ENCODE data around the gene ADH1B. TPM values are rescaled to one million over a fixed set of nuclear protein-coding genes. Genes with fewer than 3 reads are reported as not detected.
"Not testable (repeated sequence)": the region's sequence is repeated elsewhere in the genome, so short reads cannot be mapped to it uniquely, and the experiment has no call there.

The ADH1B gene
- total RNA-seq, 1 experiment from 2014 or later, result not detected

DNA sequence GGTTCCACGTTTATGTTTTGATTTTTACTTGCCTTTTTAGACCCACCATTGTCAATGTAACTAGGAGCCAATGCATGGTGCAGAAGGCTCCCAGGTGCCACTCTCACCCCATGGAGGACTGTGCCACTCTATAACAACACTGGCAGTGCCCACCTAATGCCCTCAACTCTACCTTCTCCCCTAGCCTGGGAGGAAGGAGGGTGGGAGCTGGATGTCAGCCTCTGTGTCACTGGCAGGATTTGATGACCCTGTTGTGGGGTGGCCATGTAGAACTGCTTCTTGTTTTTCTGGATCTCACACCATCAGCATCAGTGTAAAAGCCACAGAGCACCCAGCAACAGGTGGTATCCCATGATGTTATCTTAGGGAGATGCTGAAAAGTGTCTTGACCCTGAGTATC lies 13.7 kb upstream of the ADH1B start:
- in situ Hi-C loops (cut with HindIII; ENCODE audit: low pct_unique_long_range_greater_than_20kb, low sequenced_read_pairs), result no loop called here
- no peak for DNase-seq (ENCODE audit: low read depth, low spot score)

DNA sequence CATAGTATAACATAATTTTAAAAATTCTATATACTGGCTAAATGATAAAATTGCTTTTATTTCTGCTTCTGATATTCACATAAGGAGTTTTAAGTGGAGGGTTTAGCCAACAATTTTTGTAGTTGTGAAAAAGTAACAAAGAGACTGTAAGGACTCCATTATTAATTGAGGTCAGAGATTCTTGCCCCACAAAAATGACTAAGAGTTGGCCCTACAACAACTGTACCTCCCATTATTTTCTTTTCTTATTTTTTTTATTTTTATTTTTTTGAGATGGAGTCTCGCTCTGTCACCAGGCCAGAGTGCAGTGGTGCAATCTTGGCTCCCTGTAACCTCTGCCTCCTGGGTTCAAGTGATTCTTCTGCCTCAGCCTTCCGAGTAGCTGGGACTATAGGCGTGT lies 9.4 kb upstream of the ADH1B start:
- DNase-seq (ENCODE audit: low read depth, low spot score), result no peak
- in situ Hi-C loops (cut with HindIII; ENCODE audit: low pct_unique_long_range_greater_than_20kb, low sequenced_read_pairs), result no loop called here

DNA sequence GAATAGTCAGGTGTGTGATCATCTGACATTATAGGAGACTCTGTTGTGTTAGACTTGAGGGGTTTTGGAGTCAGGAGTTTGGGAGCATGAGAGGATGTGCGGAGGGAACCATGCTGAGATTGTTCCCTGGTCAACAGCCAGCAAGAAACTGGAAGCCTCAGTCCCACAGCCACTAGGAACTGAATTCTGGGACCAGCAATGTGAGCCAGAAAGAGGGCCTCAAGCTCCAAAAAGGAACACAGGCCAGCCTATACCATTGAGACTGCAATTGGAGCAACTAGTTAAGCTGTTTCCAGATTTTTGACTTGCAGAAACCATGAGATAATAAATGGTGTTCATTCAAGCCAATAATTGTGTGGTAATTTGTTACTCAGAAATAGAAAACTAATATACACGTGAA lies 8.7 kb upstream of the ADH1B start:
- in situ Hi-C loops (cut with HindIII; ENCODE audit: low pct_unique_long_range_greater_than_20kb, low sequenced_read_pairs), result no loop called here

DNA sequence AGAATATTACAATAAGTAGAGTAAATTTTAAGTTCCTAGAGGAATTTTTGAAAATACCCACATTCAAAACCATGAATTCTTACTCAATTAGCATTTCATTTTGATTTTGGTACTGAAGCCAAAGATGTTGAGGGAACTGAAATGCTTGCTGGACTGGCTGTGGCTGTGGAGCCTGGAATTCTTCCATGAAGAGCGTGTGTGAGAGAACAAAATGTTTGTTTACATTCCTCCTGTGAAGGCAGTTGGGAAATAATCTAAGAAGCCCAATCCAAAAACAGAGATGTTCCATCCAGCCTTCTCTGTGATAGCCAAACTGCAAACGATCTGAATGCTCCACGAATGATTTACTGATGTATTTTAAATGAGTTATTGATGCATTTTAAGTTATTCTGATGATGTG lies 3.8 kb upstream of the ADH1B start:
- in situ Hi-C loops (cut with HindIII; ENCODE audit: low pct_unique_long_range_greater_than_20kb, low sequenced_read_pairs), result no loop called here
- DNase-seq (ENCODE audit: low read depth, low spot score), result no peak

More for the DNA sequence above, 8.7 kb upstream of the ADH1B start:
- DNase-seq (ENCODE audit: low read depth, low spot score), result no peak

DNA sequence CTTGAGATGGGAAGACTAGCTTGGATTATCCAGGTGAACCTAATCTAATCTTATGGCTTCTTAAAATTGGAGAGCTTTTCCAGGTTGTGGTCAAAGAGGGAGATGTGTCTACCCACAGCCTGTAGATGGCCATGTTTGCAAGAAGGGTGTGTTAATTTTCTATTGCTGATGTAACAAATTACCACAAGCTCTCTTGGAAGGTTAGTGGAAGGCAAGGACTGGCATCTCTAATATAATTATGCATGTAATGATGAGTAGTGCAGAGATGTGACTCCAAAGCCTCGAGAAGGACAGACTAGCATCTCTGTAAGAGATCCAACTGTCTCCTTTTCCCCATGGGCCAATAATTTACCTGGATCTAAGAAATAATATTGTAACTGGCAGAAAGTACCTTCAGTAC lies 3.2 kb upstream of the ADH1B start:
- in situ Hi-C loops (cut with HindIII; ENCODE audit: low pct_unique_long_range_greater_than_20kb, low sequenced_read_pairs), result no loop called here

DNA sequence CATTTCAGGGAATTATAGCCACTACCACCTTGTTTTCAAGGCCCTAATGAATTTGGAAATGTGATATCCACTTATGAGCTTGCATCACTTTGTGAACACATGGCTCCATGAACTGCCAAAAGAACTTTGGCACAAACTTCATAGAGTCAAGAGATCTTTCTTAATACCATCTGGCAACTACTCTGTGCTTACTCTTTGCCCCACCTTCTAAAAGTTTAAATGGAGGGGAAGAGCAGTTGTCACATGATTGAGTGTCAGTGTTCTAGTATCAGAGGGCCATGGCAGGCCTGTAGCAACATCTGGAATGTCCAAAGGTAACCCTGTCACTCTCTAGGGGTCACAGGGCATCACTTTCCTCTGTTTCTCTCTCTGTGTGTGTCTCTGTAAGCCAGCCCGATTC lies 2.6 kb upstream of the ADH1B start:
- no peak for DNase-seq (ENCODE audit: low read depth, low spot score)
- in situ Hi-C loops (cut with HindIII; ENCODE audit: low pct_unique_long_range_greater_than_20kb, low sequenced_read_pairs), result no loop called here

More for the DNA sequence above, 3.2 kb upstream of the ADH1B start:
- DNase-seq (ENCODE audit: low read depth, low spot score), result no peak

DNA sequence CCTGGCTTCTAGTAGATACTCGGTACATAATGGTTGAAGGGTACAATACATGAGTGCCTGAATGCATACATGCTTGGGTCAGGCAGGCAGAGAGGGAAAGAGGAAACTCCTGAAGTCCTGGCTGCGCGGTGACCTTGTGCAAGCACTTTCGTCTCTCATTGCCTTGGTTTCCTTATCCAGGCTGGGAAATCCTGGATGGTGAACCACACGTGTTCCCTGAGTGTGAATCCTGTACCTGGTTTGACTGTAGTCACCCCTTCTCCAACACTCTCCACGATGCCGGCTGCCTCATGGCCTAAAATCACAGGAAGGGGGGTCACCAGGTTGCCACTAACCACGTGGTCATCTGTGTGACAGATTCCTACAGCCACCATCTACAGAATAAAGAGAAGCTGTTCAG lies 3.4 kb downstream of the ADH1B start:
- DNase-seq (ENCODE audit: low read depth, low spot score); in situ Hi-C loops (cut with HindIII; ENCODE audit: low pct_unique_long_range_greater_than_20kb, low sequenced_read_pairs): not testable (repeated sequence)

DNA sequence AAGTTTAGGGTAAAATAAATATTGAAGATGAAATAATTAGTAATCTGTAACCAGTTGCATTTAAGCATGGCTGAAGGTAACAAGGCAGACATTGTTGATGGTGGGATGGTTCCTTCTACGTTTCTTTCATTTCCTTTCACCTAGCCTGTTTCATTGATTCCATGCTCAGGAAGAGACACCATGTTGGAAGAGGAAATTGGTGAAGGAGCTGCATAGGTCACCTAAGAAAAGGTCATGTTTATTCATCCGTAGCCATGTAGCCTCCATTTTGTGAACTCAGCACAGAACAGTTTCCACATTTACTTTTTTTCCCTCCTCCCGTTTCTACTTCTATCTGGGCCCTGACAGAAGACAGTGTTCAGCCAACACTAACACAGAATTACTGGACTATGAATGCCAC lies 3.8 kb downstream of the ADH1B start:
- no peak for DNase-seq (ENCODE audit: low read depth, low spot score)
- in situ Hi-C loops (cut with HindIII; ENCODE audit: low pct_unique_long_range_greater_than_20kb, low sequenced_read_pairs), result no loop called here

DNA sequence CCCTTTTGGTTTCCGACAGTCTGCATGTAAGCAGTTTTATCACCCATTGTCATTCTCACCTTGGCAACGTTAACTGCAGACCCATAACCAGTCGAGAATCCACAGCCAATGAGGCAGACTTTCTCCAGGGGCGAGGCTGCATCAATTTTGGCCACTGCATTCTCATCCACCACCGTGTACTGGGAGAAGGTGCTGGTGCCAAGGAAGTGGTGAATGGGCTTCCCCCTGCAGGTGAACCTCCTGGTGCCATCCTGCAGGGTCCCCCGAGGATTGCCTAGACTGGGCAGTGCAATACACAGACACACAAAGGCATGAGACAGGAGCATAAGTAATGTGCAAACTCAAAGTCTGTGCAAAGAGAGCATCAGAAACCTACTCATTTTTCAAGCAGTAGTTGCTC lies 5.4 kb downstream of the ADH1B start:
- no peak for DNase-seq (ENCODE audit: low read depth, low spot score)
- in situ Hi-C loops (cut with HindIII; ENCODE audit: low pct_unique_long_range_greater_than_20kb, low sequenced_read_pairs), result no loop called here

DNA sequence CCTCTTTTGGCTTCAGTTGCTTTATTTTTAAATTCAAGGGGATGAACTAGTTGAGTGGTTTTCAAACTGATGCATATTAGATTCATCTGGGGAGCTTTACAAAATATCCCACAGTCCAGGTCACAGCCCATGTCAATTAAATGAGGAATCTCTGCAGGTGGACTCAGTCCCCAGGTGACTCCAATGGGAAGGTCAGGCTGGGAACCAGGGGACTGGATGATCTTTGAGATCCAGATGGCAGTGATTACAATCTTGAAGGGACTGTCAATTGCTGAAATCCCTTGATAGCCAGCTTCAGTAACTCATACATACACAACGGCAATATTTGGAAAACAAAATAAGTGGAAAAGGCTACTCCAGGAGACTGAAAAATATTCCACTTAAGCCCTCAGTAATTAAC lies 7.0 kb downstream of the ADH1B start:
- in situ Hi-C loops (cut with HindIII; ENCODE audit: low pct_unique_long_range_greater_than_20kb, low sequenced_read_pairs), result no loop called here

DNA sequence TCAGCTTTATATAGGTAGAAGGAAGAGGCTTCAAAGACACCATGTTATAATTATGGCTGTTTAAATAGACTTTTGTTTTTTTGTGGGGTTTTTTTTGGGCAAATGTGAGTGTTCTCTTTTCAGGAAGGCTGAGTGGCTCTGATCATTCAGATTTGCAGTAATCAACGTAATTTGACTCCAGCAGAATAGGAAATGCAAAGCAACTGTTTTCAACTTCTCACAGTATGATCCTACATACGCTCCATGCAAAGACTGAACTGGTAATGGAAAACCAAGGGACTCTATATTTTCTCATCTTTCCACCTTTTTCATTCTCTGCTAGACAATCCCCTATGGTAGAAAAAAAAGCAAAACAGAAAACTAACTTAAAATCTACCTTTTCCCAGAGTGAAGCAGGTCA lies 10.8 kb downstream of the ADH1B start:
- no peak for DNase-seq (ENCODE audit: low read depth, low spot score)
- in situ Hi-C loops (cut with HindIII; ENCODE audit: low pct_unique_long_range_greater_than_20kb, low sequenced_read_pairs), result no loop called here

More for the DNA sequence above, 7.0 kb downstream of the ADH1B start:
- no peak for DNase-seq (ENCODE audit: low read depth, low spot score)

DNA sequence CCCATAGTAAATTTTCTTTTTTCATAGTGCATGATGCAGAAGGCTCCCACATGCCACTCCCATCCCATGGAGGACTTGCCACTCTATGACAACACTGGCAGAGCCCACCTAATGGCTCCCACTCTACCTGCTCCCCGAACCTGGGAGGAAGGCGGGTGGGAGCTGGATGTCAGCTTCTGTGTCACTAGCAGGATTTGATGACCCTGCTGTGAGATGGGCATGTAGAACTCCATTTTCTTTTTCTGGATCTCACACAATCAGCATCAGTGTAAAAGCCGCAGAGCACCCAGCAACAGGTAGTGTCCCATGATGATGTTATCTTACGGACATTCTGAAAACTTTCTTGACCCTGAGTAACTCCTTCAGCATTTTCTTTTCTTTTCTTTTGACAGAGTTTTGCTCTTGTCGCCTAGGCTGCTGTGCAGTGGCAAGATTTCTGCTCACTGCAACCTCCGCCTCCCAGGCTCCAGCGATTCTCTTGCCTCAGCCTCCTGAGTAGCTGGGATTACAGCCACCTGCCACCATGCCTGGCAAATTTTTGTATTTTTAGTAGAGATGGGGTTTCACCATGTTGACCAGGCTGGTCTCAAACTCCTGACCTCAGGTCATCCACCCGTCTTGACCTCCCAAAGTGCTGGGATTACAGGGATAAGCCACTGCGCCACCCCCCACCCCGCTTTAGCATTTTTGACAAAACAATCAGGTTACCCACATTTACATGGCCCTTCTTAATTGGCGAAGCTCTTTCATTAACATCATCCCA lies 15.4 kb downstream of the ADH1B start:
- no peak for DNase-seq (ENCODE audit: low read depth, low spot score)
- in situ Hi-C loops (cut with HindIII; ENCODE audit: low pct_unique_long_range_greater_than_20kb, low sequenced_read_pairs), result no loop called here

DNA sequence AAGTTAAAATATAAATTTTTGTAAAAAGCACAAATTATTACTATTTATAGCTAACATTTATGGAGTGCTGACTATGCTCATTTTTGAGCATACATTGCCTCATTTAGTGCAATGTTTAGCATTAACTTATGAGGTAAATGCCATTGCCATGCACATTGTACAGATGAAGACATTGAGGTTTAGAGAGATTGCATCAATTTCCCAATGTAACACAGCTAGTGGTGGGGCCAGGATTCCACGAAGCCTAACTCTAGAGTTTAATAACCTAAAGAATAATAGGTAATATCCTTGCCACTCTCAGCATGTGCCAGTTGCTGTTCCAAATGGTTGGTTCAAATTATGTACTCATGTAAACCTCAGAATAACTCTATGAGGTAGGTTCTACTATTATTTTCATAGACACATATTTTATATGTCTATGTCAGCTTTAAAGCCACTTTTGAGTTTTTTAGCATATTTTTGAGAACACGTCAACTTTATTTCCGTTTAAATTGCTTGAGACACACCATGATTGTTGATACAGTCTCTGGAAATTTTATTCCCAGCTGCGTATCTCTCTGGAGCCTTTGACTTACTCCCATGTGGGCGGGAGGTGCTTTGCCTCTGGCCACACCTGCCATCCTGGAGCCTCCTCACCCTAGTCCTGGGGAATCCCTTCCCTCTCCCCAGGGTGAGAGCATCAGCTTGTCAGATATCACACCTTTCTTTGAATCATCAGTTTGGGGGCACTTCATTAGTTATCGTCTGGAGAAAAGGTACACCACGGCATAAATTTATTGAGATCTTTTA lies 19.6 kb downstream of the ADH1B start:
- no peak for DNase-seq (ENCODE audit: low read depth, low spot score)
- in situ Hi-C loops (cut with HindIII; ENCODE audit: low pct_unique_long_range_greater_than_20kb, low sequenced_read_pairs), result no loop called here

DNA sequence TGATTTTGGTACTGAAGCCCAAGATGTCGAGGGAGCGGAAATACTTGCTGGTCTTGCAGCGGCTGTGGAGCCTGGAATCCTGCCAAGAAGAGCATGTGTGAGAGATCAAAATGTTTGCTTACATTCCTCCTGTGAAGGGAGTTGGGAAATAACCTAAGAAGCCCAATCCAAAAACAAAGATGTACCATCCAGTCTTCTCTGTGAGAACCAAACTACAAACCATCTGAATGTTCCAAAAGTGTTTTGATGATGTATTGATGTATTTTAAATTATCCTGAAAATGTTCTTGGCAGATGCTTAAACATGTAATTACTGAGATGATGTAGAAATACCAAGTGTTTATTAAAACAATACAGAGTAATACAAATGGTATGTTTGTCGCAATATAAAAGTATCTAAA lies 20.3 kb downstream of the ADH1B start:
- DNase-seq (ENCODE audit: low read depth, low spot score), result peak; percentile 8
- in situ Hi-C loops (cut with HindIII; ENCODE audit: low pct_unique_long_range_greater_than_20kb, low sequenced_read_pairs), result no loop called here

DNA sequence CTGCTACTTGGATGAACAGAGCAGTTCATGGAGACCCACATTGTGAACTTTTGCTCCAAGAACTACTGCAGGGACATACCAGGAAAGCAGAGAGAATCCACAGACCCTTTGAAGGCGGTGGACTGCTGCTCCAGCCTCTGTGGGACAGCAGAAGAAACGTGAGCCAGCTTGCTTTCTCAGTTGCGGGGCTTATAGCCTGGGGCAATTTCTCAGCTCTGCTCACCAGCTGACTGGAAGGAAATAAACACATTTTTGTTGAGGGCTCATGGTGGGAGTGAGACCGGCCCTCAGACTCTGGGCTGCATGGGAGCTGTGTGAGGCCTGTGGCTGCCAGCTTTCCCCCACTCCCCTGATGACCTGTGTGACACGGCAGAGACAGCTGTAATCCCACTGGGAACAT lies 27.8 kb downstream of the ADH1B start:
- in situ Hi-C loops (cut with HindIII; ENCODE audit: low pct_unique_long_range_greater_than_20kb, low sequenced_read_pairs), result no loop called here
- DNase-seq (ENCODE audit: low read depth, low spot score), result no peak

DNA sequence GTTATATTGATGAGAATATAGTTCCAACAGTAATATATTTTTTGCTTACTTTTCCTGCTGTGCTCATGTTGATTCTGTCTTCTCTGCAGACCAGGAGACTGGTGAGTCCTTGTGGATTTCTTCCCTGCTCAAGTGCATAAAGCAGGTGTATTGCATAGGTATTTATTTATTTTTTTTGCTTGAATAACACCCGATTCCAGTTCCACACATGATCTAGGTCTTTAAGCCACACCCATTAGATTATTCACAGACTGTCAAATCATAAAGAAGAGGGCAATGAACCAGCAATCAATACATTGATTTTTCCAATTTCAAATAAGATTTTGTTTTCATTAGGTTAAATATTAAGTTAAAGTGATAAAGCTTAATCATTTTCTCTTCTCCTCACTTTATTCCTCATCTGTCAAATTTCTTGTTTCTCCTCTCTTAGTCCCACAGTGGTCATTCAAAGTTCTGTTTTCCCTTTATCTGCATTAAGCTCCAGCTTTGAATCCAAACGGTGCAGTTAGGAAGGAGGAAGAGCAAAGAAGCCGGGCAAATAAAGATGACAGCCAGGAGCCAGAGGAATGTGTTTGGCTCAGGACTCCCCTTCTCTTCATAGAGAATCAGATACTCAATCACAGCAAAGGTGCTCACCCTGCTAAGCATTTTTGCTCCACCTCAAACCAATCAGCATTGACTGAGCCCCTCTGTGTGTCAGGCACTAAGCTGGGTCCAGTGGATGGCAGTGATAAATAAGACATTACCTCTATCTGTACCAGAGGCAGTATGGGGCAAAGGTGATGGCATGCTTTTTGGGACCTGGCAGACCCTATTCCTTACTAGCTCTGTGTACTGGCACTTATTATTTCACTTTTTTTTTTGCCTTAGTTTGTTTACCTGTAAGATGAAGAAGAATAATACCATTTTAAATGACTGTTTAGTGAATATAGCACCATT lies 30.1 kb downstream of the ADH1B start, which contains the start of gene ADH1A:
Gene ADH1A, minus strand, starts transcription at position 138 of the 939 bp plus-strand sequence. Its CDS starts 71 bp downstream, at position 67.
- in situ Hi-C loops (cut with HindIII; ENCODE audit: low pct_unique_long_range_greater_than_20kb, low sequenced_read_pairs), result no loop called here
- no peak for DNase-seq (ENCODE audit: low read depth, low spot score)

DNA sequence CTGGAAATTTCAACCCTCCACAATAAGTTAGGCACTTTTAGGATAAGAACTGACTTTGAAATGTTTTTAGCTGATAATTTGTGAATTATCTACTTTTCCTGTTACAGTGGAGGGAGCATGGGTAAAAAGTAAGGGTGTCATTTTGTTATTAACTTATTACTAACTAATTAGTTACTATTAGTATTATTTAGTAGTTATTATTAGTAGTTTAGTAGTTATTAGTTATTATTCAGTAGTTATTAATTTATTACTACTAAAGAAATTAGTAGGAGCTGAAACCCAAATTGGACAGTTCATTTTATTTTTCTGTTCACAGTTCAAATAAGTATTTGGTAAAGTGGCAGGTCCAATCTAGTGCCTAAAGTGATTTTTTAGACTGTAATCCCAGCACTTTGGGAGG lies 35.8 kb downstream of the ADH1B start:
- no peak for DNase-seq (ENCODE audit: low read depth, low spot score)
- in situ Hi-C loops (cut with HindIII; ENCODE audit: low pct_unique_long_range_greater_than_20kb, low sequenced_read_pairs), result no loop called here

DNA sequence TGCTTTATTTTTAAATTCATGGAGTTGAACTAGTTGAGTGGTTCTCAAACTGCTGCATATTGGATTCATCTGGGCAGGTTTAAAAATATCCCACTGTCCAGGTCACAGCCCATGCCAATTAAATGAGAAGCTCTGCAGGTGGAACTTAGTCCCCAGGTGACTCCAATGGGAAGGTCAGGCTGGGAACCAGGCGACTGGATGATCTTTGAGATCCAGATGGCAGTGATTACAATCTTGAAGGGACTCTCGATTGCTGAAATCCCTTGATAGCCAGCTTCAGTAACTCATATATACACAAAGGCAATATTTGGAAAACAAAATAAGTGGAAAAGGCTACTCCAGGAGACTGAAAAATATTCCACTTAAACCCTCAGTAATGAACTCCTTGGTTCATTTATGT lies 38.5 kb downstream of the ADH1B start:
- DNase-seq (ENCODE audit: low read depth, low spot score), result no peak
- in situ Hi-C loops (cut with HindIII; ENCODE audit: low pct_unique_long_range_greater_than_20kb, low sequenced_read_pairs), result no loop called here
